ENCODE results near the gene FUT7. TPM values are rescaled to one million over a fixed set of nuclear protein-coding genes. Genes with fewer than 3 reads are reported as not detected.
"Not testable (repeated sequence)": the region's sequence is repeated elsewhere in the genome, so short reads cannot be mapped to it uniquely, and the experiment has no call there.

Gene FUT7
- total RNA-seq, 4 donors from 2014 or later: not detected

DNA sequence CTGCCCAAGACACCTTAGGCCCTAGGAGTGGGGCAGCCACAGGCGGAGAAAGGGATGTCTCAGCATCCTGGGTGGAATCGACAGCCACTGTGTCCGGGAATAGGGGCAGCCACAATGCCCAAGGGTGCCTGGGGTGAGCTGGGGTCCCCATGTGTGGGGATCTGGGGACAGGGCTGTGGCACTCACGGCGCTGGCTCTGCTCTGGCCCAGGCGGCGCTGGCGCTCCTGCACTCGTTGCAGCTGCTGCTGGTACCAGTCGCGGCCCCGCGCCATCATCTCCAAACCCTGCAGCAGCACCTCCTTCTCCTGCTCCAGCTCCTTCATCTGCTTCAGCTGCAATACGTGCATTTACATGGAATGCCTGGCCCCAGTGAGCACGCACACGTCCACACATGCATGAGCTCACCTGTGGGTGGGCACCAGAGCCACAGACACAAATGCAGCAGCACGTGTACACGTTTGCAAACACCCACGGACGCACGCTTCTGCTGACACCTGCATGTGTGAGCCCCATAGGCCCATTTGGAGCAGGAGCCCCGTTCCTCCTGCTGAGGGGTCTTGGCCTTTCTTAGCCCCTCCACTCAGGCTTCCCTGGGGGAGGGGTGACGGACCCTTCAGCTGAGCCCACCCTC lies 33.6 kb upstream of the FUT7 start:
- no peak overlapping the region for H3K4me3 ChIP-seq (replicated peaks in 1 of 3)
- TF ChIP-seq, protein P1, sequence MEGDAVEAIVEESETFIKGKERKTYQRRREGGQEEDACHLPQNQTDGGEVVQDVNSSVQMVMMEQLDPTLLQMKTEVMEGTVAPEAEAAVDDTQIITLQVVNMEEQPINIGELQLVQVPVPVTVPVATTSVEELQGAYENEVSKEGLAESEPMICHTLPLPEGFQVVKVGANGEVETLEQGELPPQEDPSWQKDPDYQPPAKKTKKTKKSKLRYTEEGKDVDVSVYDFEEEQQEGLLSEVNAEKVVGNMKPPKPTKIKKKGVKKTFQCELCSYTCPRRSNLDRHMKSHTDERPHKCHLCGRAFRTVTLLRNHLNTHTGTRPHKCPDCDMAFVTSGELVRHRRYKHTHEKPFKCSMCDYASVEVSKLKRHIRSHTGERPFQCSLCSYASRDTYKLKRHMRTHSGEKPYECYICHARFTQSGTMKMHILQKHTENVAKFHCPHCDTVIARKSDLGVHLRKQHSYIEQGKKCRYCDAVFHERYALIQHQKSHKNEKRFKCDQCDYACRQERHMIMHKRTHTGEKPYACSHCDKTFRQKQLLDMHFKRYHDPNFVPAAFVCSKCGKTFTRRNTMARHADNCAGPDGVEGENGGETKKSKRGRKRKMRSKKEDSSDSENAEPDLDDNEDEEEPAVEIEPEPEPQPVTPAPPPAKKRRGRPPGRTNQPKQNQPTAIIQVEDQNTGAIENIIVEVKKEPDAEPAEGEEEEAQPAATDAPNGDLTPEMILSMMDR (IDR thresholded peaks at IDR 0.05): no peak
- no peak for TF ChIP-seq POLR2A (IDR thresholded peaks at IDR 0.05)
- no peak for DNase-seq
- intact Hi-C loops (cut with DNase I): loop anchor here (5.0 kb wide), 1 partner anchor 278 kb away; no protein-coding TSS in a partner anchor
- H3K27ac ChIP-seq: no peak overlapping the region
- 94 to 95% methylated on average over 21 of the region's 23 CpGs for WGBS, 2 donors
- peaks cover 0 to 6% of the 10 kb centered on the region in 2 donors for H3K4me1 ChIP-seq
- no peaks in the 10 kb centered on the region for H3K27me3 ChIP-seq
- no peaks in the 10 kb centered on the region for H3K9me3 ChIP-seq
- H3K36me3 ChIP-seq: no peaks in the 10 kb centered on the region

DNA sequence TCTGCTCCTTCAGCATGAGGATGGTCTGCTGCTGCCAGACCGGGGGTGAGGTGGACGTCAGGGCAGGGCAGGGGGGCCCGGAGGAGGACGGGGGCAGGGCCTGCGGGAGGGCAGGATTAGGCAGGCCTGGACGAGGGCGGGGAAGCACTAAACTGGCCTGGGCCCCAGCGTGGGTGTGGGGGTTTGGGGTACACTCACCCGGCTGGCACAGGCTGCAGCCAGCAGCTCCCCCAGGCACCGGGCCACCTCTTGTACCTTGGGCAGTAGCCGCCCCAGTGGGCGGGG lies 32.9 kb upstream of the FUT7 start:
- WGBS, 2 donors: 90 to 96% methylated on average over 6 to 9 of the region's 12 CpGs

DNA sequence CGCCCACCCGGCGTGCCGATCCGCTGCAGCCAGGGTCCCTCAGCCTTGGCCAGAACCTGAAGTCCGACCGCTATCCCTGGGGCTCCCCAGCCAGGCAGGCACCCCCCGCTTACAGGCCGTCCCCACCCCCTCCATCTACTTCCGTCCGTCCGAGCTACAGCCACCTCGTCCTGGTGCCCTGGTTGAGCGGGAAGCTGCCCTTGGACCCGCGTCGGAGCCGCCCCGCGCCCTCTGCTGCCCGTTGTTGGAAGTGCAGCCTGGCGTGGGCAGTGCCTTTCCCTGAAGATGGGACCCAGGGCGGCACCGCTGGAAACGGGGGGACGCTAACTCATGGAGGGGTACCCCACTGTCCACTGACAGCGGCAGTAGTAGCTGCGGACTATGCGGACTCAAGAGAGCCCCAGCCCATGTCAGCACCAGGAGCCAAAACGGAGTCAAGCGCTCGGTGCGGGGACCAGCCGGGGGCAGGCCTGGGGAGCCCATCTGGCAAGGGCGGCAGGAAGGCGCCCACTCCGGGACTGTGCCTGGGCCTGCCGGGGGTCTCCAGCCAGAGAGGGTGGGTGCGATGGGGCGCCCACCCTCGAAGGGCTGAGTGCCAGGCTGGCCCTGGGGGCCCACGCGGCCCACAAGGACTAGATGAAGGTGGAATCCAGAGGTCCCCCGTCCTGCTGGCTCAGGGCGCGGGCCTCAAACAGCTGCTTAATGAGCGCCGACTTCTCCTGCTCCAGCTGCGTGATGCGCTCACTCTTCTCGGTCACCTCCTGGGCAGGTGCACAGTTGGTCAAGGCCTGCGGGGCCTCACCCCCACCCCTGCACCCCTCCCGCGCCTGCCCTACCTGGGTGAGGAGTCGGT lies 32.4 kb upstream of the FUT7 start:
- no peak for TF ChIP-seq POLR2A (IDR thresholded peaks at IDR 0.05)
- TF ChIP-seq, protein P1 (IDR thresholded peaks at IDR 0.05): peak; percentile 83 to 99 (median 90)
- H3K9me3 ChIP-seq: no peaks in the 10 kb centered on the region
- no peaks in the 10 kb centered on the region for H3K4me1 ChIP-seq
- WGBS, 2 donors: 73 to 94% methylated on average over 11 to 24 of the region's 55 CpGs
- H3K4me3 ChIP-seq (replicated peaks in 1 of 3): no peak overlapping the region
- intact Hi-C loops (cut with DNase I): no loop called here
- no peaks in the 10 kb centered on the region for H3K36me3 ChIP-seq
- peak; percentile 56 for DNase-seq
- no peak overlapping the region for H3K27ac ChIP-seq
- no peaks in the 10 kb centered on the region for H3K27me3 ChIP-seq

More for the DNA sequence above, 32.9 kb upstream of the FUT7 start:
- Histone ChIP-seq H3K36me3 (no peaks in the 10 kb centered on the region), H3K4me1 (peaks cover 0 to 6% of the 10 kb centered on the region in 2 donors), H3K9me3 (no peaks in the 10 kb centered on the region), H3K4me3 (replicated peaks in 1 of 3) (no peak overlapping the region), H3K27me3 (no peaks in the 10 kb centered on the region), H3K27ac (no peak overlapping the region)
- DNase-seq: no peak
- TF ChIP-seq, protein P1 (IDR thresholded peaks at IDR 0.05): no peak
- TF ChIP-seq POLR2A (IDR thresholded peaks at IDR 0.05): no peak
- intact Hi-C loops (cut with DNase I): loop anchor here (5.0 kb wide), 1 partner anchor 278 kb away; no protein-coding TSS in a partner anchor

DNA sequence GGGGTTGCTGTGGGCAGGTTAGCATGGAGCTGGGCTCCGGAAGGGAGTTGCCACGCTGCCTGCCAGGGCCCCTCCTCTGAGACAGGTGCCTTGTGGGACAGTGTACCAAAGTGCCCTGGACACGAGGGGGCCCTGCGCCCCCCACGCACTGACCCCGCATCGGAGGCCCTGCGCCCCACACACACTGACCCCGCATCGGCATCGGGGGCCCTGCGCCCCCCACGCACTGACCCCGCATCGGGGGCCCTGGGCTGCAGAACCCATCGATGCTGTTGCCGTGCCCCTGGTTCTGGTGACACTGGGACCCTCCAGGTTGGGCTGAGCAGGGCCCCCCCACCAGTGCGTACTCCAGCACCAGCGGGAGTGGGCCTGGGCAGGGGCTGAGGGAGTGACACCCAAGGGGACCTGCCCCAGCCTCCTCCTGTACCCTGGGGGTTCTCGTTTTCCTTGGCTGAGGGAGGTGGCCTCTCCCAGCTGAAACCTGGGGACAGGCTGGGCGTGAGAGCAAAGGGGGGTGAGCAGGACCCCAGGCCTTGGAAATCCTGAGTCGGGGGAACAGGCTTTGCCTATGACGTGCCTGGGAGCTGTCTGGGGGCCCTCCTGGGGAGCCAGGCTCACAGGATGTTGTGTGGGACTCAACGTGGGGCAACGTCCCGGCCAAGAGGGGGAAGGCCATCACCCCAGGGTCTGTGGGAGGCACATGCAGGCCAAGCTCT lies 31.6 kb upstream of the FUT7 start:
- intact Hi-C loops (cut with DNase I): no loop called here
- H3K9me3 ChIP-seq: no peaks in the 10 kb centered on the region
- DNase-seq: no peak
- no peak overlapping the region for H3K27ac ChIP-seq
- no peak for TF ChIP-seq POLR2A (IDR thresholded peaks at IDR 0.05)
- TF ChIP-seq, protein P1 (IDR thresholded peaks at IDR 0.05): no peak
- no peaks in the 10 kb centered on the region for H3K4me1 ChIP-seq
- 20% methylated on average over 1 of the region's 26 CpGs; no CpG with 5 or more reads in 1 of the 2 donors for WGBS, 2 donors
- H3K4me3 ChIP-seq (replicated peaks in 1 of 3): no peak overlapping the region
- H3K27me3 ChIP-seq: no peaks in the 10 kb centered on the region
- no peaks in the 10 kb centered on the region for H3K36me3 ChIP-seq

DNA sequence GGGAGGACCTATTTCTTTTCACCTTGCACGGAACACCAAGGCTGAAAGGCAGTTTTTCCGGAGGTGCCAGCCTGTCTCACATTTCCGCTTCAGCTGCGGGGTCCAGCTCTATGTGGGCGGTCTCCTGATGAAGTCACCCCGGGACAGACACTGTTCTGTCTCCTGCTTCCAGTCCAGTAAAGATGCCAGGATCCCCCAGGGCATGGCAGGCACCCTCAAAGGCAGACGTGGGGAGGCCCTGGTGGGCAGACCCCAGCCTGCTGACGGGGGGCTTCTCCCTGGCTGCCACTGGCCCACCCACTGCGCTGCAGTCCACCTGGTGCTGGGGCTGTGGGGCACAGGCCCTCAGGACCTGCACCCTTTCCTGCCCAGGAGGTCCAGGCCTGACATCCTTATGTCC lies 30.9 kb upstream of the FUT7 start:
- H3K36me3 ChIP-seq; H3K4me1 ChIP-seq; H3K27me3 ChIP-seq; H3K4me3 ChIP-seq (replicated peaks in 1 of 3); H3K9me3 ChIP-seq; intact Hi-C loops (cut with DNase I); H3K27ac ChIP-seq; DNase-seq: not testable (repeated sequence)
- 94% methylated on average over 6 of the region's 9 CpGs; no CpG with 5 or more reads in 1 of the 2 donors for WGBS, 2 donors

Measured in thyroid gland (tissue), 4 donors.